Right atrium auricular region (tissue), 2 donors: ENCODE results near the gene SYTL1. TPM values are rescaled to one million over a fixed set of nuclear protein-coding genes. Genes with fewer than 3 reads are reported as not detected.
A peak's percentile ranks its signal among the peaks of the same experiment; 100 is the strongest.

Source experiments
- DNase-seq: peaks from one replicate; pipeline ENCODE4 v3.0.0-alpha.2; 2019; ENCODE audit warnings: low spot score
- H3K27ac ChIP-seq, 2 donors: fragments of 200-600 bp; sonication (generic); 1 replicate in 1 of 2; 2 replicates in 1 of 2; pipeline ENCODE4 v1.5.1; 2016 to 2019
- H3K27me3 ChIP-seq, 2 donors: fragments of 200-600 bp; sonication (generic); one replicate each; pipeline versions ENCODE4 v1.5.1 to v1.6.0; 2017 to 2019
- H3K36me3 ChIP-seq: fragments of 200-600 bp; sonication (generic); one replicate; pipeline ENCODE4 v1.5.1; 2016
- H3K4me1 ChIP-seq, 2 donors: fragments of 200-600 bp; sonication (generic); one replicate each; pipeline versions ENCODE4 v1.5.1 to v1.6.0; 2017 to 2019
- H3K4me3 ChIP-seq, 2 donors: fragments of 200-600 bp; sonication (generic); 1 replicate in 1 of 2; 2 replicates in 1 of 2; pipeline ENCODE4 v1.5.1; 2017 to 2019; ENCODE audit warnings: mild to moderate bottlenecking in 1 of 2, moderate library complexity in 1 of 2
- H3K9me3 ChIP-seq, 2 donors: fragments of 200-600 bp; sonication (generic); one replicate each; pipeline ENCODE4 v1.5.1; 2019
- CTCF ChIP-seq, 2 donors: fragments of 200-600 bp; sonication (generic); IDR thresholded peaks; one replicate each; pipeline ENCODE4 v1.5.1; 2019; ENCODE audit warnings: antibody characterized with exemption in 2 of 2
- total RNA-seq, 2 donors: library from RNA; depleted of rRNA; stranded (reverse); fragments of >200 nt; gene quantifications; one replicate each; pipeline ENCODE4 v1.1.0, GENCODE V29; 2016

Gene SYTL1
- total RNA-seq, 2 donors from 2014 or later = 1.3 to 1.8 TPM

GRCh38 chr1:27364696-27365371 is 23.0 kb downstream of the SYTL1 start:
- H3K36me3 ChIP-seq = peaks cover 48% of the 10 kb centered on the region

DNA sequence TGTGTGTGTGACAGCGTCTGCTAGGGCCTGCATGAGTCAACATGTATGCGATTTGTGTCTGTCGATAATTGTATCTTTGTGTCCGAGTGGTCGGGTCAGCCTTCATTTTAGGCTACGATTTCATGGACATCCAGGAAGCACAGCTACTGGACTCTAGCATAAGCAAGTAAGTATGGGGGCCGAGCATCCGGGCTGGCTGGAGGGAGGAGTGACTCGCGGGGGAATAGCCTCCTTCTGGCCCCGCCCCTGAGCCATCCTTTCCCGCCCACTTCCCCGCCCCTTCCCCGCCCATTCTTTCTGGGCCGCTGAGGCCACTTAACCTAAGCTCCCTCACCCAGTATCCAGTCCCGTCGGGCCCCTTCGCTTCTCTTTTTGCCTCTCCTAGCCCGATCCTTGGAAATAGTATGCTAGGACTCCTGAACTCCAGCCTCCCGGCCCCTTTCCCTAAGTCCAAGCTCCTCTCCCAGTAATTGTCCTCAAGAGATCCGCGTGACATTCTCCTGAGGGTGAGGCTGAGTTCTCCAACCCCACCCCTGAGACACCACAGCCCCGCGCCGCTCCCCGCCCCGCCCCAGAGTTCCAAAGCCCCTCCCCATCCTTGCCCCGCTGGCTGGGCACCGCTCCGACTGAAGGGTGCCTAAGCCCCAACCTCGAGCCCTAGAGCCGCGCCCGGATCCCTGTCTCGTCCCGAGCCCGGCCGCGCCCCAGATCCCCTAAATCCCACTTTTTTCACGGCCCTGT is 23.7 kb downstream of the SYTL1 start:
- Histone ChIP-seq H3K27ac (peak overlapping the region; percentile 99), H3K4me1 (peaks cover 0 to 44% of the 10 kb centered on the region in 2 donors), H3K36me3 (peaks cover 43% of the 10 kb centered on the region)

More at GRCh38 chr1:27364696-27365371, 23.0 kb downstream of the SYTL1 start:
- no peak for TF ChIP-seq CTCF (IDR thresholded peaks at IDR 0.05)
- Histone ChIP-seq H3K9me3 (no peaks in the 10 kb centered on the region), H3K4me3 (peak overlapping the region; percentile 72 to 79), H3K27me3 (no peaks in the 10 kb centered on the region), H3K4me1 (peaks cover 0 to 44% of the 10 kb centered on the region in 2 donors), H3K27ac (peak overlapping the region; percentile 99)
- DNase-seq = no peak

GRCh38 chr1:27366113-27366410 is 24.2 kb downstream of the SYTL1 start:
- Histone ChIP-seq H3K27me3 (no peaks in the 10 kb centered on the region), H3K4me3 (peak overlapping the region; percentile 72 to 79), H3K27ac (peak overlapping the region; percentile 99), H3K36me3 (peaks cover 38% of the 10 kb centered on the region), H3K9me3 (no peaks in the 10 kb centered on the region), H3K4me1 (peaks cover 0 to 44% of the 10 kb centered on the region in 2 donors)
- DNase-seq = peak; percentile 88
- TF ChIP-seq CTCF (IDR thresholded peaks at IDR 0.05) = no peak

More for the DNA sequence above, 23.7 kb downstream of the SYTL1 start:
- no peaks in the 10 kb centered on the region for H3K9me3 ChIP-seq
- peak overlapping the region; percentile 72 to 79 for H3K4me3 ChIP-seq
- no peaks in the 10 kb centered on the region for H3K27me3 ChIP-seq
- peak; percentile 94 for DNase-seq
- TF ChIP-seq CTCF (IDR thresholded peaks at IDR 0.05) = peak in 1 of 2 donors; percentile 3

DNA sequence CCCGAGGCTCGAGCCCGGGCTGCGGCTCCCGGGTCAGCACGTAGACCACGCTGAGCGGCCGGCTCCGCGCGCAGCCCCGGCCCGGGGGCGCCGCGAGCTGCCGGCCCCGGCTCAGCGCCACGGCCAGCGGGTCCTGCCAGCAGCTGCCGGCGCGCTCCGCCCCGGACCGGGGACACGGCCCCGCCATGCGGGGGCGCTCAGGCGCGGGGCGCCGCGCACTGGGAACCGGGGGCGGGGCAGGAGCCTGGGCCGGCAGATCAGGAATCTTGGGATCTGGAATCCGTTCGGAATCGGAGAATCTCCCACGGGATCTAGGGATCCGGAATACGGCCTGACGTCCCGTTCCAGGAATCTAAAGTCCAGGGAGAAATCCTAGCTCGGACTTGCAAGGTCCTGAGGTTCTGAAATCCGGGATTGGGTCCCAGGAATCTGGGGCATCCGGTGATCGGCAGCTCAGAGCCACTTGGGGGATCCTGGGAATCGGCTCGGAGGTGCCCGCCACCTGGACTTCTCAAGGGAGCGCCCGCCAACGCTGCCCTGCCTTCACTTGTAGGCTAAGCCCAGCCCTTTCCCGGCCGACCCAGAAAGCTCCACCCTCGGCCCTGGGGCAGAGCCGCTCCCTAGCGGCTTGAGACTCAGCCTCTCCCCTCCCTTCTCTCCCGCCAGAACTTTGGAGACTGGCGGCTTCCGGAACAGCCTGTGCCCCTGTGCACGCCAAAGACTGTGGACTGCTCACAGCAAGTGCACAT is 24.8 kb downstream of the SYTL1 start, which contains the start of gene MAP3K6:
MAP3K6 (minus strand) TSS at position 551 of the 749 bp plus-strand sequence; CDS start at position 187, 364 bp downstream.
- peak in 1 of 2 donors; percentile 51 for TF ChIP-seq CTCF (IDR thresholded peaks at IDR 0.05)
- Histone ChIP-seq H3K27ac (peak within 1 kb of the TSS; percentile 99), H3K36me3 (peaks cover 33% of the 10 kb centered on the region), H3K4me1 (peaks cover 0 to 44% of the 10 kb centered on the region in 2 donors), H3K27me3 (no peaks in the 10 kb centered on the region), H3K4me3 (peak within 1 kb of the TSS; percentile 72 to 79), H3K9me3 (no peaks in the 10 kb centered on the region)
- peak; percentile 95 for DNase-seq

DNA sequence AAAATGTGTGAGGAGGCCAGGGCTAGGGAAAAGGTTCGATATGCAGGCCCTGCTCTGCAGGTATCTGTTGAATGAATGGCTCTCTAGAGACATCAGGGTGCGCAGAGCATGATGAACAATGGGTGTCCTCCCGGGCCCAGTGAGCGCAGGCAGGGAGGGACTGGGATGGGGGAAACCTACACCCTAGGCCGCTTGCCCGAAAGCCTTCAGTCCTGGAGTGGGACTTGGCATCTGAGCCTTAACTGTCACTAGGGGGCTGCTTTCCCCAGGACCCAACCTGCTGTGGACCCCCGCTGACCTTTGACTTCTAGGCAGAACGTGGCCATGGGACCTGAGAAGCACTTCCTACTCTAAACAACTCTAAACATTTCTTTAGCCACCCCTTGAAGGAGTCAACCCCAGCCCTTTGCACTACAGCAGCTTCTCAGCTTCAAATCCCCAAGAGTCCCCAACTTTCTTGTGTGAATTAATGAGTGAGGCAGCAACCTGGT is 25.4 kb downstream of the SYTL1 start:
- H3K4me1 ChIP-seq = peaks cover 0 to 44% of the 10 kb centered on the region in 2 donors

More for the DNA sequence above, 25.4 kb downstream of the SYTL1 start:
- TF ChIP-seq CTCF (IDR thresholded peaks at IDR 0.05) = no peak
- Histone ChIP-seq H3K27ac (peak overlapping the region; percentile 99), H3K27me3 (no peaks in the 10 kb centered on the region), H3K36me3 (peaks cover 27% of the 10 kb centered on the region), H3K4me3 (peak overlapping the region; percentile 72 to 79), H3K9me3 (no peaks in the 10 kb centered on the region)
- DNase-seq = no peak
